Activated naive CD8-positive, alpha-beta T cell treated with anti-CD3 and anti-CD28 coated beads, Interleukin-2, amount 50 U/mL, for 24 hours (primary cell): ENCODE measurements around the gene COG1.
A peak's percentile ranks its signal among the peaks of the same experiment; 100 is the strongest.

Experiments used
- ATAC-seq: fragments of 150-1000 bp; cut with Tn5 transposase; one replicate; pipeline ENCODE4 v1.10.0; 2021
- DNase-seq: peaks from one replicate; pipeline ENCODE4 v3.0.0; 2021
- H3K27ac Mint-ChIP-seq: one replicate; pipeline ENCODE4 v1.8.0; 2021; ENCODE audit warnings: mild to moderate bottlenecking, mixed read lengths
- H3K27me3 Mint-ChIP-seq: one replicate; pipeline ENCODE4 v1.8.0; 2021; ENCODE audit warnings: mixed read lengths
- H3K36me3 Mint-ChIP-seq: one replicate; pipeline ENCODE4 v1.8.0; 2021; ENCODE audit warnings: low read depth, mixed read lengths
- H3K4me1 Mint-ChIP-seq: one replicate; pipeline ENCODE4 v1.8.0; 2021; ENCODE audit warnings: mixed read lengths
- H3K4me3 Mint-ChIP-seq: one replicate; pipeline ENCODE4 v1.8.0; 2021; ENCODE audit warnings: mild to moderate bottlenecking, moderate library complexity, mixed read lengths
- H3K9me3 Mint-ChIP-seq: one replicate; pipeline ENCODE4 v1.8.0; 2021; ENCODE audit warnings: mixed read lengths

Gene COG1

GRCh38 chr17:73184136-73184993 is 8.5 kb upstream of the COG1 start:
- Mint-ChIP-seq H3K4me3 (no peak overlapping the region), H3K27ac (no peak overlapping the region), H3K4me1 (no peaks in the 10 kb centered on the region), H3K9me3 (no peaks in the 10 kb centered on the region), H3K27me3 (no peaks in the 10 kb centered on the region), H3K36me3 (peaks cover 3% of the 10 kb centered on the region)
- DNase-seq (no peak), ATAC-seq (no peak)

- ATAC-seq = no peak
Observed at GRCh38 chr17:73186283-73187050, 6.4 kb upstream of the COG1 start.

GRCh38 chr17:73187203-73187769 is 5.6 kb upstream of the COG1 start:
- Mint-ChIP-seq H3K27ac (no peak overlapping the region), H3K4me1 (peaks cover 9% of the 10 kb centered on the region), H3K36me3 (peaks cover 3% of the 10 kb centered on the region), H3K27me3 (no peaks in the 10 kb centered on the region), H3K9me3 (no peaks in the 10 kb centered on the region), H3K4me3 (no peak overlapping the region)
- ATAC-seq (no peak), DNase-seq (no peak)

More at GRCh38 chr17:73186283-73187050, 6.4 kb upstream of the COG1 start:
- H3K4me3 Mint-ChIP-seq = no peak overlapping the region
- no peaks in the 10 kb centered on the region for H3K27me3 Mint-ChIP-seq
- DNase-seq = no peak
- peaks cover 3% of the 10 kb centered on the region for H3K36me3 Mint-ChIP-seq
- H3K4me1 Mint-ChIP-seq = peaks cover 6% of the 10 kb centered on the region
- H3K27ac Mint-ChIP-seq = no peak overlapping the region
- H3K9me3 Mint-ChIP-seq = no peaks in the 10 kb centered on the region

DNA sequence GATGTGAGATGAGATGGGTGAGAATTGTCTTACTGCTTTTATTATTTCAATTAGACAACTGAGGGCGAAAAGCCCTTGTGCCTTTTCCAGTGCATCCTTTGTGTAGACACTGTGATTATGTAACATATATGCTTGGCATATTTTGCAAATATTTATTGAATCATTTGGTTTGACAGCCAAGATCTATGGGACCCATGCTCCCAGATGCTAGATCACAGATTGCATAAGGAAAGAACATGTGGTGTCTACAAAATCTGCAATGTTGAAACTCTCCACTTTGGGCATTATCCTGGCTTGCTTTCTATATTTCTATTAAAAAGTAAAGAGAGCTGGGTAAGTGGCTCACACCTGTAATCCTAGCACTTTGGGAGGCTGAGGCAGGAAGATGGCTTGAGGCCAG is 4.8 kb upstream of the COG1 start:
- Mint-ChIP-seq H3K27ac (no peak overlapping the region), H3K4me3 (no peak overlapping the region), H3K9me3 (no peaks in the 10 kb centered on the region), H3K4me1 (peaks cover 9% of the 10 kb centered on the region), H3K36me3 (peaks cover 3% of the 10 kb centered on the region), H3K27me3 (no peaks in the 10 kb centered on the region)
- DNase-seq (no peak), ATAC-seq (no peak)

- no peaks in the 10 kb centered on the region for H3K9me3 Mint-ChIP-seq
- H3K27ac Mint-ChIP-seq = no peak overlapping the region
- no peak for DNase-seq
- H3K36me3 Mint-ChIP-seq = peaks cover 3% of the 10 kb centered on the region
- H3K4me3 Mint-ChIP-seq = no peak overlapping the region
- no peak for ATAC-seq
- no peaks in the 10 kb centered on the region for H3K27me3 Mint-ChIP-seq
- peaks cover 20% of the 10 kb centered on the region for H3K4me1 Mint-ChIP-seq
Observed at GRCh38 chr17:73189417-73190099, 3.3 kb upstream of the COG1 start.

- Mint-ChIP-seq H3K27me3 (no peaks in the 10 kb centered on the region), H3K9me3 (no peaks in the 10 kb centered on the region), H3K36me3 (peaks cover 4% of the 10 kb centered on the region), H3K4me3 (peak overlapping the region; percentile 94), H3K4me1 (peaks cover 27% of the 10 kb centered on the region), H3K27ac (peak overlapping the region; percentile 91)
- ATAC-seq (peak; percentile 44), DNase-seq (peak; percentile 71)
Observed at GRCh38 chr17:73191443-73192205, 1.2 kb upstream of the COG1 start.

DNA sequence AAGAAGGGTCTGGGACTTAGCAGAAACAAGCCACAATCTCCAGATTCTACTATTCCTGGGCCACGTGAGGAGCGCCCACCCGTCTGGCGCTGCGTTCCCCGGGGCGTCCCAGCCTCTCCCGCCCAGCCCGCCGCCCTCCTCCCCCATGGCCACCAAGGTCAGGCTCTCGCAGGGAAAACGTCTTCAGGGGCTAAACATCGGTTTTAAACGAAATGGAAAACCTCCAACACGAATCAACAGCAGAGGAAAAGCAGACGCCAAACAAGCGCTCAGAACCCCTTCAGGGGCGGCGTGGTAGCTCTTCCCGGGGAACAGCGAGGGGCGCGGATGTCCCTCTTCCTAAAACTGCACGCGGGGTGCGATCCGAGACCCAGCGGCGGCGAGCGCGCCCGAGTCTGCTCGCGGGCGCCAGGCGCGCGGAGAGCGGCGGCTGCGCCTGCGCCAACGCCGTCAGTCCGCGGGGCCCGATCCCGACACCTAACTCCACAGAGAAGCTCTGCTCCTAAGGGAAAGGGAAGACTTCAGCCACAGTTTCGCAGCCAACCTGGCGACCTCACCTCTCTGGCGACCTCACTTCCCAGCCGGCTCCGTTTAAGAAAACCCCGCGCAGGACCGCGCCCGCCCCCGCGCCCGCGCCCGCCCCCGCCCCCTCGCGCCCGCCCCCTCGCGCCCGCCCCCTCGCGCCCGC is 505 bp upstream of the COG1 start:
- Mint-ChIP-seq H3K4me1 (peaks cover 27% of the 10 kb centered on the region), H3K9me3 (no peaks in the 10 kb centered on the region), H3K36me3 (peaks cover 11% of the 10 kb centered on the region), H3K27ac (peak overlapping the region; percentile 91), H3K4me3 (peak overlapping the region; percentile 94), H3K27me3 (no peaks in the 10 kb centered on the region)
- ATAC-seq (peak; percentile 77), DNase-seq (peak; percentile 70)

GRCh38 chr17:73194514-73195222 is 1.8 kb downstream of the COG1 start:
- ATAC-seq = no peak
- no peaks in the 10 kb centered on the region for H3K9me3 Mint-ChIP-seq

GRCh38 chr17:73196500-73196899 is 3.6 kb downstream of the COG1 start:
- no peak overlapping the region for H3K4me3 Mint-ChIP-seq
- peaks cover 43% of the 10 kb centered on the region for H3K36me3 Mint-ChIP-seq
- ATAC-seq = no peak
- H3K4me1 Mint-ChIP-seq = peaks cover 21% of the 10 kb centered on the region
- no peaks in the 10 kb centered on the region for H3K27me3 Mint-ChIP-seq
- DNase-seq = no peak
- no peak overlapping the region for H3K27ac Mint-ChIP-seq
- no peaks in the 10 kb centered on the region for H3K9me3 Mint-ChIP-seq

More at GRCh38 chr17:73194514-73195222, 1.8 kb downstream of the COG1 start:
- Mint-ChIP-seq H3K36me3 (peaks cover 28% of the 10 kb centered on the region), H3K27ac (peak overlapping the region; percentile 41), H3K4me3 (peak overlapping the region; percentile 59), H3K27me3 (no peaks in the 10 kb centered on the region), H3K4me1 (peaks cover 27% of the 10 kb centered on the region)
- DNase-seq = no peak

DNA sequence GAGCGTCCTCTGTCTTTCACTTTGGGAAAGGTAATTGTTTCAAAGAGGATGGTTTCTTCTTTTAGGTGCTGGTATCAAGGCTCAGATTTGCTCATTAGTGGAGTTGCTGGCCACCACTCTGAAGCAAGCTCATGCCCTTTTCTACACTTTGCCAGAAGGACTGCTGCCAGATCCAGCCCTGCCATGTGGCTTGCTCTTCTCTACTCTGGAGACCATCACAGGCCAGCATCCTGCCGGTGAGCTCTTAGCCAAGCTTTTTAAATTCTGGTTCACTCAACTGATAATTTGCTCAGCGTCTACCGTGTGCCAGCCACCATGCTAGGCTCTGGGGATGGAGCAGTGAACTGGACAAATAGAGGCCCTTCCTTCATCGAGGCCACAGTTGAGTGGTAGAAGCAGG is 4.3 kb downstream of the COG1 start:
- Mint-ChIP-seq H3K9me3 (no peaks in the 10 kb centered on the region), H3K27me3 (no peaks in the 10 kb centered on the region), H3K27ac (no peak overlapping the region), H3K36me3 (peaks cover 47% of the 10 kb centered on the region), H3K4me1 (peaks cover 18% of the 10 kb centered on the region), H3K4me3 (no peak overlapping the region)
- DNase-seq (no peak), ATAC-seq (no peak)

DNA sequence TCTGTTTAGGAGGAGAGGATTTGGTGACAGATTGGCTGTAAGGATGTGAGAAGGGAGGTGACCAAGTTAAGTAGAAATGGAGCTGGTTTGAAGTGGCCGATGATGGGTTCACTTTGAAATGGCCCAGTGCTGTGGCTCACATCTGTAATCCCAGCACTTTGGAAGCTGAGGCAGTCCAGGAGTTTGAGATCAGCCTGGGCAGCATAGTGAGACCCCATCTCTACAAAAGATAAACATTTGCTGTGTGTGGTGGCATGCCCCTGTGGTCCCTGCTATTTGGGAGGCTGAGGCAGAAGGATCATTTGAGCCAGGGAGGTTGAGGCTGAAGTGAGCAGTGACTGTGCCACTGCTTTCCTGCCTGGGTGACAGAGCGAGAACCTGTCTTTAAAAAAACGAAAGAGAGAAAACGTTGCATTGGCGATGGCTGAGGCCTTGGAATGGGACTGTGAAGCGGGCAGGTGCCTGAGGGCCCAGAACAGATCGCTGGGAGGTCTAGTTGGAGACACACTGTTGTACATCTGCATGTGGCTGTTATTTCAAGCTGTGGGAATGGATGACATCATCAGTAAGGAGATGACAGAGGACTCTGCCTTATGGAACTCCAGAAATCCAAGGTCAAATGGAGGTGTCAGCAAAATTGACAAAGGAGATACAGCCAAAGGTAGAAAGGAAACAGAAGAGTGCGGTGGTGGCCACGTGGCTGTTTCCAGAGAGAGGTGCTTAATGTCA is 5.5 kb downstream of the COG1 start:
- Mint-ChIP-seq H3K27ac (no peak overlapping the region), H3K4me1 (peaks cover 24% of the 10 kb centered on the region), H3K4me3 (no peak overlapping the region), H3K27me3 (no peaks in the 10 kb centered on the region), H3K9me3 (no peaks in the 10 kb centered on the region), H3K36me3 (peaks cover 56% of the 10 kb centered on the region)
- DNase-seq (no peak), ATAC-seq (no peak)

DNA sequence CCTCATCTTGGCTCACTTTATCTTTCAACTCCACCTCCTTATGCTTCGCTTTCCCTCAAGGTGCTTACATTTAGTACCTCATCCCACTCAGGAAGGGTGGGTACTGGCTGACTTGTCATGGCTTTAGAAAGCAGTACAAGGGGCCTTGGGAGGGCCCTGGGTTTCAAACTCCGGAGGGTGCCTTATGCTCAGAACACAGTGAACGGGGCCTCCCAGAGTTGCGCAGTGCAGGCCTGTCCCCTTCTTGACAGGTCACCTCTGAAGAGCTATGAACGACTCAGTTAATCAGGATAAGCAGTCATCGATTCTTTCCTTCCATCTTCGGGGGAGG is 6.0 kb downstream of the COG1 start:
- Mint-ChIP-seq H3K36me3 (peaks cover 61% of the 10 kb centered on the region), H3K4me1 (peaks cover 24% of the 10 kb centered on the region), H3K4me3 (no peak overlapping the region), H3K27ac (no peak overlapping the region), H3K9me3 (no peaks in the 10 kb centered on the region), H3K27me3 (no peaks in the 10 kb centered on the region)
- ATAC-seq (no peak), DNase-seq (no peak)
